Stimulated activated CD8-positive, alpha-beta memory T cell treated with anti-CD3 and anti-CD28 coated beads, Interleukin-4, amount 100 ng/mL, for 4 hours (primary cell): ENCODE measurements around the gene C9orf50.
"Not testable (repeated sequence)": the region's sequence is repeated elsewhere in the genome, so short reads cannot be mapped to it uniquely, and the experiment has no call there.

Source experiments
- DNase-seq, 2 donors: peaks; one replicate each; pipeline ENCODE4 v3.0.0-alpha.2; 2020; ENCODE audit warnings: low read depth in 2 of 2, low spot score in 1 of 2

Gene C9orf50

DNA sequence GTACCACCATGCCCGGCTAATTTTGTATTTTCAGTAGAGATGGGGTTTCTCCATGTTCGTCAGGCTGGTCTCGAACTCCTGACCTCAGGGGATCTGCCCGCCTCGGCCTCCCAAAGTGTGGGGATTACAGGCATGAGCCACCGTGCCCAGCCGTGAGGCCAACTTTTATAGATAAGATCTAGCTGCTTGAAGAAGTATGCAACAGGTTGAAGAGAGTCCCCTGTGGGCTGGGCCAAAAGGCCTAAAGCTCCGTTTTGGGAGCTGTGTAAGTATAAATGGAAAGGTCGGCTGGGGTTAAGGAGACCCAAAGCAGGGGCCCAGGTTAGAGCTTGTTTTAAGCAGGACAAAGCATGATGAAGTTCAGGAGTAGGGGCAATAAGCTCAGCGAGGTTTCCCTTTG lies 28.1 kb downstream of the C9orf50 start:
- DNase-seq = not testable (repeated sequence)

- DNase-seq = no peak
Observed at GRCh38 chr9:129591916-129592315, 29.0 kb downstream of the C9orf50 start.

DNA sequence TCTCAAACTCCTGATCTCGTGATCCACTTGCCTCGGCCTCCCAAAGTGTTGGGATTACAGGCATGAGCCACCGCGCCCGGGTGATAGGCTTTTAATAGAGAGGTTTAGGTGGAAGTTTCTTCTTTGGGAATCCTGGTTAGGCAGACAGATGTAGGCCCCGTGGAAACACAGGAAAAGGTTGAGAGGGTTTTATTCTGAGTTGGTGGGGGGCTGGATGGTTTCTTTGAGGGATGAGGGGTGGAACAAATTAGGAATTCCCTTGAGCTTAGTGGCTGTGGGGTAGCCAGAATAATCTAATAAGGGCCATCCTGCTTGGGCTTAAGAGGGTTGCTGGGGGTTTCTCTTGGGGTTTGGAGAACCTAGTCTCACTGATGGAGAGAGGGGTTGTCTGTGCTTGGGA lies 30.4 kb downstream of the C9orf50 start:
- DNase-seq = no peak

GRCh38 chr9:129587487-129588262 lies 33.2 kb downstream of the C9orf50 start:
- no peak for DNase-seq

DNA sequence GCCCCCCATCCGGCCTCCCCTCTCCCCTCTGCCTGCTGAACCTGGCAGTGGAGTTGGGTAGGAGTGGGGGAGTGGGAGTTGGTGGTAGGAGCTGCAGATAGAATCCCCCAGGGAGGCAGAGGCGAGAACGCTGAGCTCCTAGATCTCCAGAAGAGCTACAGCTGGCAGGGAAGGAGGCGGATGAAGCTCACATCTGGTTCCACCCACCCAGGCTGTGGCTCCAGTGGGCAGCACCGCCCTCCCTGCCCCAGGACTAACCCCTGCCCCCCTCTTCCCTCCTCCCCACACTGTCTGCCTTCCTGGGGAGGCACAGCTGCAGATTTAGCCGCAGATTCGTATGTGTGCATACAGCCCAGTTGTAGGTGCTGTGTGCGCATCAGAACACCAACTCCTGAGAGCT lies 34.2 kb downstream of the C9orf50 start:
- DNase-seq = no peak

DNA sequence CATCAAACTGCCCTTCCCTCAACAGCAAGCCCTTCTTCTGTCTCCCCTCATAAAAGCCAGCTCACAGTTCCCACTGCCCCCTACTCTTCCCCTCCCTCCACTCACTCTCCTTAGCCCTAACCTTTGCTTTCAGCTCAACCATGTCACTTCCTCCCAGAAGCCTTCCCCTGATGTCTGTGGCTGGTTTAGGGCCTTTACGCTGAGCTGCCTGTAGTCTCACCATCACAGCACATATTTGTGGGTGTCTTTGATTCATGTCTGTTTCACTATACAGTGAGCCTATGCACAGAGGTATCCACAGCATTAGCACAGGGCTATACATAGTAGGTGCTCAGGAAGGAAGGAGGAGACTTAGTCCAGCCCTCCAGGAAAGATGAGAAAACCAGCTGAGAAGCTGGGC lies 34.7 kb downstream of the C9orf50 start:
- no peak for DNase-seq

DNA sequence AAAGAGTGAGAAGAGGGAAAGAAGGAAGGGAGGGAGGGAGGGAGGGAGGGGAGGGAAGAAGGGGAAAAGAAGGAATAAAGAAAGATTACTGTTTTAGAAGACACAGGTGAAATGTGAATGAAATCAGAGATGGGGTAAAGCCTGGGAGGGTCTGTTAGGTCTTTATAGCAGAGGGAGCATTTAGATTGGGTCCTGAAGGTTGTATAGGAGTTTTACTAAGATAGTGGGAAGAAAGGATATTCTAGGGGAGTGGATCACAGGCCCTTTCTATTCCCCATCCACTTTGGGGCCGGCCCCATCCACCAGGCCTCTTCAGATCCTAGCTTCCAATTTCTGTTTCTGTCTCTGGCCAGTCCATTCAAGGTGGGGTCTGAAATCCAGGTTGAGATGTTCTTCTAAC lies 35.5 kb downstream of the C9orf50 start:
- DNase-seq = no peak

GRCh38 chr9:129584136-129584535 lies 36.8 kb downstream of the C9orf50 start:
- no peak for DNase-seq

- no peak for DNase-seq
Observed at GRCh38 chr9:129583308-129584038, 37.4 kb downstream of the C9orf50 start.

DNA sequence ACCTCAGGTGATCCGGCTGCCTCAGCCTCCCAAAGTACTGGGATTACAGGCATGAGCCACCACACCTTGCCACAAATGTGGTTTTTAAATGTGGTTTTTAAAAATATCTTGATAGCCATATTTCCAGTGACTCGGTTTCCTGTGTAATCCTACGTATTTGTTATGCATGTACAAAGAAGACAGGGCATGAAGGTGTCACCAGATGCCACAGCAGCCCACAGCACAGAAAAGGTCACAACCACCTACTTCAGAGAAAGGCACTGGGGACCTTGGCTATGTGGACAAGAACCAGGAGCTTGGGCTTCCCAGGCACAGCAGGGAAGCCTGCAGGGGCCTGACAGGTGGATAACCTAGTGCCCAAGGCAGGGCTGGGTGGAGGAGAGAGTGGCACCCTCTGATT lies 38.0 kb downstream of the C9orf50 start:
- no peak for DNase-seq

DNA sequence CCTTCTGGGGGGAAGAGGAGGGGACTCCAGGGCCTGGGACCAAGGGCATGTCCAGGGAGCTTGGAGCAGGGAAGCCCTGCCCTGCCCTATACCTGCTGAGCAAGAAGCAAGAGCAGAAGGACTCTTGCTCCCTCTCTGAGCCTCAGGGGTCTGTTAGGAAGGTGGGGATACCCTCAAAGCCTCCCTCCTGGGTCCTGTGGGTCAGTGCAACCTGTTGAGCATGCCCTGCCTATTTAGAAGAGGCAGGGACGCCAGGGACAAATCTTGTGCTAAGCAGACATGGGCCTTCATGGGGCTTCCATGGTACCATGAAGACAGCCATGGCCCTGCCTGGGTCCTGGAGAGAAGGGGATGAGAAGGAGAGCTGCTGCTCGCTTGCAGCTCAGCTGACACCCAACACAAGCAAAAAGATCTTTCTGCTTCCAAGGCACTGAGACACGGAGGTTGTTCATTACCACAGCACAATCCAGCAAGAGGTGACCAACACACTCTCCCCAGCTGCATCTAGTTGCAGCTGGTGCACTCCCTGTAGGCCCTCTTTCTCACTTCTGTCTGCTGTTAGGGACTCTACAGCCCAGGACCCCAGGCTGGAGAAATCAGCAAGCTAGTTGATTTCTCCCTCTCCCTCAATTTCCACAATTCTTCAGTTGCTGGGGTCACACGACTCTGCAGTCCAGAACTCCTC lies 39.3 kb downstream of the C9orf50 start:
- DNase-seq = no peak

- DNase-seq = no peak
Observed at GRCh38 chr9:129580211-129580915, 40.5 kb downstream of the C9orf50 start.

DNA sequence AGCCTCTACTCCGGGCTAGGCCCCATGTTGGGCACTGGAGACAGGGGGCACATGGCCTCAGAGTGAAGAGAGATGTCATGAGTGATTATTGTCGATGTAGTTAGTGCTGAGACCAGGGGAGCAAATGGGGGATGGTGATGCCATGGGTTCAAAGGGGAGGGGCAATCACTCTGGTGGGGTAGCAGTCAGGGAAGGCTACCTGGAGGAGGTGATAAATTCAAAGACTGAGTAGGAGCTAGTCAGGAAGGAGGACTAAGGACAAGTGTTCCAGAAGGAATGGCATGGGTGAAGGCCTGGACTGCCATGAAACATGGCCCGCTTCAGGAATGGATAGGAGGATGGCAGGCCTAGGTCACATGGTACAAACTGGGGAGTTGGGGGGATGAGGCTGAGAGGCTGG lies 41.6 kb downstream of the C9orf50 start:
- DNase-seq = no peak

- no peak for DNase-seq
Observed at GRCh38 chr9:129576546-129577543, 44.1 kb downstream of the C9orf50 start.

DNA sequence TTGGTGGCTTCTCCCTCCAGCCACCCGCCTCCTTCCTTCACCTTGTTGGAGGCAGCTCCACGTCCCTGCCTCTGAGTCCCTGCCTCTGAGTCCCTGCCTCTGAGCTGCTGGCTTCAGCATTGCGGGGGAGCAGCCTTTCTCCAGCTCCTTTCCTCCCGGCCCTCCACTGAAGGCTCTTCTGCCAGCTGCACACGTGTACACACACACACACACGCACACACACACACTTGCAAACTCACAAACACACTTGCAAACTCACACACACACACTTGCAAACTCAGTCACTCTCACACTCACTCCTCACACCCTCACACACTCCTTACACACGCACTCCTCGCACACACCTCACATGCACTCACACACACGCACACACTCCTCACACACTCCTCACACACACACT lies 45.1 kb downstream of the C9orf50 start:
- DNase-seq = no peak

DNA sequence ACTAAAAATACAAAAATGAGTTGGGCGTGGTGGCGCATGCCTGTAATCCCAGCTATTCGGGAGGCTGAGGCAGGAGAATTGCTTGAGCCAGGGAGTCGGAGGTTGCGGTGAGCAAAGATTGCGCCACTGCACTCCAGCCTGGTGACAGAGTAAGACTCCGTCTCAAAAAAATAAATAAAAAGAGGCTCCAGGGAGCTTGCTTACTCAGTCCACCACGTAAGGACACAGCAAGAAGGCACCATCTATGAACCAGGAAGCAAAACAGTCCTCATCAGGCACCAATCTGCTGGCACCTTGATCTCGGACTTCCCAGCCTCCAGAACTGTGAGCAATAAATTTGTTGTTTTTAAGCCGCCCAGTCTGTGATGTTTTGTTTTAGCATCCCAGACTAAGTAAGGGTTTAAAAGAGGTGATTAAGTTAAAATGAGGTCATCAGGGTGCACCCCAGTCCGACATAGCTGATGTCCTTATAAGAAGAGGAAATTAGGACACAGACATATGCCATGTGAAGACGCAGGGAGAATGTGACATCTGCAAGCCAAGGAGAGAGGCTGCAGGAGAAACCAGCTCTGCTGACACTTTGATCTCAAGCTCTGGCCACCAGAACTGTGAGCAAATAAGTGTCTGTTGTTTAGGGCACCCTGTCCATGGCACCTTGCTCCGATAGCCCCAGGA lies 45.9 kb downstream of the C9orf50 start:
- DNase-seq = no peak

DNA sequence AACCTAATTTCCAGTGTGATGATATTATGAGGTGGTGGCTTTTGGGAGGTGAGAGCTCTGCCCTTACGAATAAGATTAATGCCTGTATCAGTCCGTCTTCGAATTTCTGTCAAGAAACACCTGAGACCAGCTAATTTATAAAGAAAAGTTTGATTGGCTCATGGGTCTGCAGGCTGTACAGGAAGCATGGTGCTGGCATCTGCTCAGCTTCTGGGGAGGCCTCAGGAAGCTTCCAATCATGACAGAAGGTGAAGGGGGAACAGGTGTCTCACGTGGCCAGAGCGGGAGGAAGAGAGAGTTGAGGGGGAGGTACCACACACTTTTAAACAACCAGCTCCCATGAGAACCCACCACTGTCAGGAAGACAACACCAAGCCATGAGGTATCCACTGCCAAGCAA lies 46.9 kb downstream of the C9orf50 start:
- DNase-seq = no peak

DNA sequence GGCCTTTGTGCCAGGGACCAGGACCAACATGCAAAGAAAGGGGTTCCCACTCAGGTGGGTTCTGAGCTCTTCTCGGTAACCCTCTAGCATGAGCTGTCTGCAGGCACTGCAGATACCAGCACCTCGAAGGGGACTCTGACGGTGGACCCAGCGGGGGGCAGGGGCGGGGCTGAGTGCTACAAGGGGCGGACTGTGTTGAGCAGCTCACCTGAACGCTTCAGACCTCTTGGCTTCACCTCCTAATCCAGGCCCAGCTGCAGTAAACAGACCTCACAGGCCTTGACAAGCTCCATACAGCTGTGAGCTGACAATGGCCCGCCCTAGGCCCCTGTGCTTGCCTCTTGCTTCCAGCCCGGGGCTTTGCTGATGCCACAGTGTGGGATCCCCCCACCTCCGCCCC lies 48.4 kb downstream of the C9orf50 start:
- no peak for DNase-seq

GRCh38 chr9:129572052-129572425 lies 48.9 kb downstream of the C9orf50 start:
- no peak for DNase-seq
